Colonic mucosa (tissue), 4 donors: ENCODE data around the gene ALDH9A1. TPM values are rescaled to one million over a fixed set of nuclear protein-coding genes. Genes with fewer than 3 reads are reported as not detected.

Experiments used
- DNase-seq: peaks from one replicate; pipeline ENCODE4 v3.0.0-alpha.2; 2020
- H3K27ac ChIP-seq: fragments of 200-600 bp; one replicate; pipeline ENCODE4 v1.8.0; 2021
- H3K27me3 ChIP-seq: fragments of 200-600 bp; one replicate; pipeline ENCODE4 v1.8.0; 2021
- H3K36me3 ChIP-seq: fragments of 200-600 bp; one replicate; pipeline ENCODE4 v1.8.0; 2021
- H3K4me1 ChIP-seq: fragments of 200-600 bp; one replicate; pipeline ENCODE4 v1.8.0; 2021; ENCODE audit warnings: mild to moderate bottlenecking
- H3K4me3 ChIP-seq: fragments of 200-600 bp; one replicate; pipeline ENCODE4 v1.8.0; 2021
- H3K9ac ChIP-seq, 2 donors: one replicate each; pipeline ENCODE4 v1.7.0; 2013; ENCODE audit warnings: control low read depth in 2 of 2, low read depth in 2 of 2, low read length in 2 of 2
- H3K9me3 ChIP-seq: fragments of 200-600 bp; one replicate; pipeline ENCODE4 v1.8.0; 2021
- CTCF ChIP-seq: fragments of 200-600 bp; IDR thresholded peaks from one replicate; pipeline ENCODE4 v1.8.0; 2022; ENCODE audit warnings: antibody characterized with exemption, mild to moderate bottlenecking
- intact Hi-C: fragments of 100-400 bp; cut with DNase I; formaldehyde crosslinking; loops from one replicate; pipeline ENCODE4 v1.14.1; 2022
- total RNA-seq, 2 donors: library from RNA; stranded (reverse); fragmentation: NEBNext Ultra II Directional in 1 of 2; extraction: Animal tissue kit (Norgen Biotek cat#: 25700) in 1 of 2; gene quantifications; one replicate each; pipeline ENCODE4 v1.2.1, GENCODE V29; 2021
- donor health status: healthy.
- donor health status: DM: no; HTN: no; CAD: no.
- donor health status: DM: no; HTN: no; CAD: no.

Gene ALDH9A1
- total RNA-seq, 2 donors from 2014 or later, result 62.3 to 77.4 TPM

- no peaks in the 10 kb centered on the region for H3K4me1 ChIP-seq
- H3K4me3 ChIP-seq, result no peak overlapping the region
- H3K9me3 ChIP-seq, result no peaks in the 10 kb centered on the region
- intact Hi-C loops, result no loop called here
- no peak overlapping the region for H3K9ac ChIP-seq
- no peaks in the 10 kb centered on the region for H3K36me3 ChIP-seq
- H3K27ac ChIP-seq, result no peak overlapping the region
- DNase-seq, result no peak
- H3K27me3 ChIP-seq, result no peaks in the 10 kb centered on the region
- TF ChIP-seq CTCF, result no peak
Observed at GRCh38 chr1:165616987-165617546, 81.3 kb downstream of the ALDH9A1 start.

- H3K4me3 ChIP-seq, result no peak overlapping the region
- H3K9ac ChIP-seq, result no peak overlapping the region
- H3K9me3 ChIP-seq, result no peaks in the 10 kb centered on the region
- no peak for DNase-seq
- intact Hi-C loops, result no loop called here
- H3K4me1 ChIP-seq, result no peaks in the 10 kb centered on the region
- no peaks in the 10 kb centered on the region for H3K36me3 ChIP-seq
- no peak overlapping the region for H3K27ac ChIP-seq
- H3K27me3 ChIP-seq, result no peaks in the 10 kb centered on the region
- no peak for TF ChIP-seq CTCF
Observed at GRCh38 chr1:165616054-165616612, 82.2 kb downstream of the ALDH9A1 start.

Other genes starting within 250 kb of the ALDH9A1 start
- not detected for gene LRRC52, start 154.6 kb downstream of the ALDH9A1 start, total RNA-seq
- 100 to 1,000 TPM; 338 to 410 TPM for gene MGST3, start 67.3 kb downstream of the ALDH9A1 start, total RNA-seq
- 100 to 1,000 TPM; 149 to 173 TPM for gene TMCO1, start 70.3 kb upstream of the ALDH9A1 start, total RNA-seq
- 10 to 100 TPM; 39.6 to 69.0 TPM for gene UCK2, start 129.1 kb upstream of the ALDH9A1 start, total RNA-seq